Pancreas (tissue), 10 donors: ENCODE measurements around the gene BTD. TPM values are rescaled to one million over a fixed set of nuclear protein-coding genes. Genes with fewer than 3 reads are reported as not detected.

Experiments used
- ATAC-seq, 4 donors: fragments of 200-7000 bp; cut with Tn5 transposase; one replicate each; pipeline versions ENCODE4 v1.8.0 to v1.9.1; 2020; ENCODE audit warnings: mild to moderate bottlenecking in 4 of 4, moderate library complexity in 4 of 4
- DNase-seq, 6 donors: peaks; one replicate each; pipeline ENCODE4 v3.0.0-alpha.2; 2020
- FAIRE-seq: peaks from 2 replicates; lab custom pipeline; 2012; peaks lifted over from hg19 to GRCh38; lab: Jason Lieb, UNC
- H3K27ac ChIP-seq, 4 donors: fragments of 200-600 bp; sonication (generic); 1 replicate in 3 of 4; 2 replicates in 1 of 4; pipeline versions ENCODE4 v1.5.0 to v1.8.0; 2020
- H3K27me3 ChIP-seq, 4 donors: fragments of 200-600 bp; one replicate each; pipeline ENCODE4 v1.8.0; 2021
- H3K36me3 ChIP-seq, 3 donors: fragments of 200-600 bp; sonication (generic) in 1 of 3; one replicate each; pipeline versions ENCODE4 v1.5.0 to v1.8.0; 2020 to 2021
- H3K4me1 ChIP-seq, 3 donors: fragments of 200-600 bp; one replicate each; pipeline ENCODE4 v1.8.0; 2021
- H3K4me3 ChIP-seq, 4 donors: fragments of 200-600 bp; sonication (generic) in 2 of 4; one replicate each; pipeline versions ENCODE4 v1.5.0 to v1.8.0; 2020 to 2021
- H3K9me3 ChIP-seq, 4 donors: fragments of 200-600 bp; one replicate each; pipeline ENCODE4 v1.8.0; 2021
- CTCF ChIP-seq, 4 donors: fragments of 200-600 bp; sonication (generic) in 3 of 4; IDR thresholded peaks; one replicate each; pipeline versions ENCODE4 v1.5.0 to v1.8.0; 2021; ENCODE audit warnings: antibody characterized with exemption in 4 of 4
- WGBS, 2 donors: extraction: QIAGEN DNeasy Blood & Tissue Kit; methylation state at CpG; one replicate each; pipeline ENCODE4 v1.1.7; 2013; 5-methylcytosine and 5-hydroxymethylcytosine counted together
- intact Hi-C, 3 donors: fragments of 100-400 bp; cut with DNase I; formaldehyde crosslinking; loops; one replicate each; pipeline versions ENCODE4 v1.11.1 to v1.14.2; 2022
- polyA plus RNA-seq, 2 donors: library from polyadenylated mRNA; stranded (reverse); fragments of 200-250 nt; gene quantifications; one replicate each; pipeline ENCODE4 v1.2.3, GENCODE V29; 2013
- total RNA-seq, 6 donors: library from RNA; stranded (reverse); fragmentation: NEBNext Ultra II Directional in 4 of 6; extraction: Animal tissue kit (Norgen Biotek cat#: 25700) in 4 of 6; gene quantifications; one replicate each; pipeline versions ENCODE4 v1.2.1 to v1.2.4, GENCODE V29; 2021 to 2023
- donor health status: healthy with polysubstance abuse.
- donor health status: DM: no; HTN: no; CAD: no; lungs with moderate emphysema.
- donor health status: DM: no; HTN: no; CAD: no.
- donor health status: control.
- donor health status: control.
- donor health status: Bipolar disorder and iron deficiency.
- donor health status: DM: yes; HTN: yes; CAD: no.
- donor health status: DM: no; HTN: no; CAD: no.
- donor health status: DM: no; HTN: no; CAD: no.
- donor health status: DM: yes; HTN: yes; CAD: no.

Gene BTD
- total and polyA plus RNA-seq, 8 donors, result 6.2 to 22.0 (median 15.6) TPM

GRCh38 chr3:15673536-15673935 is 72.0 kb downstream of the BTD start:
- FAIRE-seq (no peak), ATAC-seq (no peak), DNase-seq (no peak)
- no peak overlapping the region for H3K4me3 ChIP-seq
- no peaks in the 10 kb centered on the region for H3K9me3 ChIP-seq
- intact Hi-C loops, result no loop called here
- TF ChIP-seq CTCF (IDR thresholded peaks at IDR 0.05), result no peak
- H3K4me1 ChIP-seq, result no peaks in the 10 kb centered on the region
- no peak overlapping the region for H3K27ac ChIP-seq
- H3K27me3 ChIP-seq, result no peaks in the 10 kb centered on the region
- peaks cover 2 to 49% (median 7%) of the 10 kb centered on the region in 3 donors for H3K36me3 ChIP-seq
- WGBS, 2 donors, result 86 to 91% methylated on average over 1 of the region's 1 CpG

- no peak for TF ChIP-seq CTCF (IDR thresholded peaks at IDR 0.05)
- Histone ChIP-seq H3K27ac (no peak overlapping the region), H3K36me3 (peaks cover 6 to 44% (median 7%) of the 10 kb centered on the region in 3 donors), H3K9me3 (no peaks in the 10 kb centered on the region), H3K4me3 (no peak overlapping the region), H3K27me3 (no peaks in the 10 kb centered on the region), H3K4me1 (no peaks in the 10 kb centered on the region)
- 86 to 94% methylated on average over 2 of the region's 2 CpGs for WGBS, 2 donors
- intact Hi-C loops, result no loop called here
- no peak for ATAC-seq
- no peak for DNase-seq
- FAIRE-seq, result no peak
These were observed 74.7 kb downstream of the BTD start for GRCh38 chr3:15676259-15676658.

GRCh38 chr3:15679306-15679705 is 77.8 kb downstream of the BTD start:
- 89 to 93% methylated on average over 5 of the region's 5 CpGs for WGBS, 2 donors
- no peak for FAIRE-seq
- H3K27me3 ChIP-seq, result no peaks in the 10 kb centered on the region
- no peak for TF ChIP-seq CTCF (IDR thresholded peaks at IDR 0.05)
- H3K4me3 ChIP-seq, result no peak overlapping the region
- ATAC-seq, result no peak
- peaks cover 6 to 49% (median 7%) of the 10 kb centered on the region in 3 donors for H3K36me3 ChIP-seq
- intact Hi-C loops, result no loop called here
- H3K9me3 ChIP-seq, result no peaks in the 10 kb centered on the region
- H3K4me1 ChIP-seq, result peaks cover 0 to 2% (median 0%) of the 10 kb centered on the region in 3 donors
- no peak for DNase-seq
- H3K27ac ChIP-seq, result no peak overlapping the region

- no peak for TF ChIP-seq CTCF (IDR thresholded peaks at IDR 0.05)
- peaks cover 0 to 2% (median 0%) of the 10 kb centered on the region in 3 donors for H3K4me1 ChIP-seq
- H3K36me3 ChIP-seq, result peaks cover 3 to 45% (median 16%) of the 10 kb centered on the region in 3 donors
- no peaks in the 10 kb centered on the region for H3K9me3 ChIP-seq
- no peak for DNase-seq
- no peaks in the 10 kb centered on the region for H3K27me3 ChIP-seq
- H3K27ac ChIP-seq, result no peak overlapping the region
- no peak for ATAC-seq
- WGBS, 2 donors, result 69 to 81% methylated on average over 2 of the region's 2 CpGs
- FAIRE-seq, result no peak
- no peak overlapping the region for H3K4me3 ChIP-seq
- intact Hi-C loops, result no loop called here
These were observed 80.1 kb downstream of the BTD start for GRCh38 chr3:15681668-15682067.

GRCh38 chr3:15682561-15683185 is 81.1 kb downstream of the BTD start:
- FAIRE-seq (no peak), DNase-seq (no peak), ATAC-seq (no peak)
- H3K9me3 ChIP-seq, result no peaks in the 10 kb centered on the region
- H3K36me3 ChIP-seq, result peaks cover 3 to 35% (median 16%) of the 10 kb centered on the region in 3 donors
- no peaks in the 10 kb centered on the region for H3K27me3 ChIP-seq
- H3K4me3 ChIP-seq, result no peak overlapping the region
- peaks cover 0 to 2% (median 0%) of the 10 kb centered on the region in 3 donors for H3K4me1 ChIP-seq
- no peak for TF ChIP-seq CTCF (IDR thresholded peaks at IDR 0.05)
- no peak overlapping the region for H3K27ac ChIP-seq
- WGBS, 2 donors, result 39 to 50% methylated on average over 3 of the region's 3 CpGs
- intact Hi-C loops, result no loop called here
